HCT116 (cell line): ENCODE results near the gene TTC27. TPM values are rescaled to one million over a fixed set of nuclear protein-coding genes. Genes with fewer than 3 reads are reported as not detected.

Experiments used
- ATAC-seq: fragments of 200-7000 bp; cut with Tn5 transposase; 2 replicates; pipeline ENCODE4 v1.9.1; 2020; ENCODE audit warnings: mild to moderate bottlenecking, moderate library complexity
- BruUV-seq: library from RNA; stranded (reverse); fragments of 400-500 nt; replicated peaks from 2 replicates; lab custom pipeline; 2021; lab: Mats Ljungman, UMichigan
- CTCF ChIA-PET: fragments of 300-600 bp; sonication (Branson Sonifier 250); formaldehyde crosslinking; loops from one replicate; lab custom pipeline; 2021; ENCODE audit warnings: antibody characterized with exemption; lab: Charles Lee
- POLR2A ChIA-PET: fragments of 300-600, 350-600 bp; sonication (Branson Sonifier 250); formaldehyde crosslinking; loops from one replicate; lab custom pipeline; 2021; ENCODE audit warnings: antibody characterized with exemption; lab: Charles Lee
- RAD21 ChIA-PET, 2 experiments: fragments of 300-600 bp; sonication (Branson Sonifier 250); formaldehyde crosslinking; loops; one replicate each; lab custom pipeline; 2023; ENCODE audit warnings: low total read pairs in 2 of 2; ENCODE audit not compliant: uncharacterized antibody in 2 of 2, unreplicated experiment in 2 of 2, low non-redundant PET in 1 of 2; lab: Charles Lee
- DNase-seq: peaks from one replicate; pipeline ENCODE4 v3.0.0-alpha.2; 2010; ENCODE audit warnings: low read depth, low spot score
- H2AFZ ChIP-seq: fragments of 200-600 bp; shearing (Covaris generic), sonication (generic); 2 replicates; pipeline ENCODE4 v1.6.1; 2017; ENCODE audit warnings: low read depth, mixed run types, mixed read lengths, antibody characterized with exemption, low read length; ENCODE audit not compliant: poor library complexity, severe bottlenecking
- H3K27ac ChIP-seq: 2 replicates; pipeline ENCODE4 v1.5.1; 2012; ENCODE audit warnings: low read depth, low read length
- H3K27me3 ChIP-seq: fragments of 200-600 bp; sonication (generic); 2 replicates; pipeline ENCODE4 v1.6.1; 2016; ENCODE audit warnings: mixed run types, low read length, mixed read lengths; ENCODE audit not compliant: insufficient read depth
- H3K36me3 ChIP-seq, 2 experiments: fragments of 200-500 bp in 1 of 2; fragments of 200-600 bp in 1 of 2; sonication (Bioruptor generic) in 1 of 2; sonication (generic) in 1 of 2; 2 replicates each; pipeline versions ENCODE4 v1.5.1 to v1.6.1; 2014 to 2016; ENCODE audit warnings: low read length in 2 of 2, inconsistent platforms in 1 of 2, mixed read lengths in 1 of 2, mixed run types in 1 of 2; ENCODE audit not compliant: insufficient read depth in 2 of 2, control insufficient read depth in 1 of 2
- H3K4me1 ChIP-seq, 2 experiments: fragments of 200-600 bp in 1 of 2; sonication (generic) in 1 of 2; 2 replicates each; pipeline versions ENCODE4 v1.5.1 to v1.6.1; 2012 to 2017; ENCODE audit warnings: low read length in 2 of 2, inconsistent platforms in 1 of 2, mild to moderate bottlenecking in 1 of 2, mixed read lengths in 1 of 2, mixed run types in 1 of 2, moderate library complexity in 1 of 2; ENCODE audit not compliant: insufficient read depth in 2 of 2, control insufficient read depth in 1 of 2
- H3K4me2 ChIP-seq: fragments of 200-600 bp; sonication (generic); 2 replicates; pipeline ENCODE4 v1.6.1; 2017; ENCODE audit warnings: mixed run types, low read length, mixed read lengths
- H3K4me3 ChIP-seq, 2 experiments: fragments of 200-600 bp in 1 of 2; sonication (generic) in 1 of 2; replicated peaks in 1 of 2; 2 replicates each; pipeline ENCODE4 v1.5.1; 2011 to 2016; ENCODE audit warnings: low read length in 2 of 2, control low read depth in 1 of 2, low read depth in 1 of 2, mild to moderate bottlenecking in 1 of 2, mixed read lengths in 1 of 2, mixed run types in 1 of 2
- H3K79me2 ChIP-seq: fragments of 200-600 bp; sonication (generic); 2 replicates; pipeline ENCODE4 v1.6.1; 2017; ENCODE audit warnings: mild to moderate bottlenecking, mixed run types, low read length, moderate library complexity, mixed read lengths; ENCODE audit not compliant: insufficient read depth
- H3K9ac ChIP-seq: fragments of 200-600 bp; sonication (generic); 2 replicates; pipeline ENCODE4 v1.6.1; 2016; ENCODE audit warnings: low read length, mixed read lengths
- H3K9me2 ChIP-seq: fragments of 200-600 bp; sonication (generic), shearing (Covaris generic); 2 replicates; pipeline ENCODE4 v1.6.1; 2017; ENCODE audit warnings: mixed run types, mild to moderate bottlenecking, moderate library complexity; ENCODE audit not compliant: insufficient read depth
- H3K9me3 ChIP-seq, 2 experiments: fragments of 200-500 bp in 1 of 2; fragments of 200-600 bp in 1 of 2; sonication (Bioruptor generic) in 1 of 2; sonication (generic) in 1 of 2; 2 replicates each; pipeline ENCODE4 v1.6.1; 2014 to 2017; ENCODE audit warnings: low read length in 2 of 2, mixed read lengths in 2 of 2, inconsistent platforms in 1 of 2, low read depth in 1 of 2, mild to moderate bottlenecking in 1 of 2, mixed run types in 1 of 2, moderate library complexity in 1 of 2; ENCODE audit not compliant: control insufficient read depth in 1 of 2, insufficient read depth in 1 of 2
- H4K20me1 ChIP-seq: fragments of 200-600 bp; sonication (generic), shearing (Covaris generic); 2 replicates; pipeline ENCODE4 v1.6.1; 2017; ENCODE audit warnings: mixed run types, mild to moderate bottlenecking, moderate library complexity; ENCODE audit not compliant: insufficient read depth
- CEBPB ChIP-seq: IDR thresholded peaks from 2 replicates; pipeline ENCODE4 v1.6.1; 2012; ENCODE audit warnings: low read depth
- ELF1 ChIP-seq: IDR thresholded peaks from 2 replicates; pipeline ENCODE4 v1.6.1; 2012; ENCODE audit warnings: low read depth, borderline replicate concordance
- EZH2 ChIP-seq: fragments of 200-600 bp; sonication (generic); IDR thresholded peaks from 2 replicates; pipeline ENCODE4 v1.6.1; 2017; ENCODE audit warnings: antibody characterized with exemption, mixed run types
- JUND ChIP-seq: IDR thresholded peaks from 2 replicates; pipeline ENCODE4 v1.6.1; 2012
- POLR2AphosphoS5 ChIP-seq: IDR thresholded peaks from 2 replicates; pipeline ENCODE4 v1.6.1; 2011; ENCODE audit warnings: mild to moderate bottlenecking, low read depth, low read length, moderate library complexity
- SIN3A ChIP-seq: IDR thresholded peaks from 2 replicates; pipeline ENCODE4 v1.6.1; 2012; ENCODE audit warnings: low read depth
- SP1 ChIP-seq: IDR thresholded peaks from 2 replicates; pipeline ENCODE4 v1.6.1; 2012; ENCODE audit warnings: low read depth
- SRF ChIP-seq: IDR thresholded peaks from 2 replicates; pipeline ENCODE4 v1.6.1; 2012; ENCODE audit warnings: low read depth
- TCF7L2 ChIP-seq: IDR thresholded peaks from 2 replicates; pipeline ENCODE4 v1.7.0; 2011; ENCODE audit warnings: borderline replicate concordance, inconsistent platforms; ENCODE audit not compliant: insufficient read depth, insufficient read length; ENCODE audit errors: extremely low read depth
- YY1 ChIP-seq: IDR thresholded peaks from 2 replicates; pipeline ENCODE4 v1.6.1; 2011; ENCODE audit warnings: low read length, low read depth, moderate library complexity, mild to moderate bottlenecking; ENCODE audit not compliant: insufficient replicate concordance; ENCODE audit errors: extremely low read depth
- intact Hi-C: fragments of 100-400 bp; cut with micrococcal nuclease; formaldehyde crosslinking; loops from 2 replicates; pipeline ENCODE4 v1.10.0; 2022
- total RNA-seq: library from RNA; stranded (reverse); gene quantifications from one replicate; pipeline ENCODE4 v1.2.1, GENCODE V29; 2021; ENCODE audit not compliant: unreplicated experiment
- TF ChIP-seq, protein P1 (sequence below): IDR thresholded peaks from 2 replicates; pipeline ENCODE4 v1.6.1; 2012

Gene TTC27
- total RNA-seq, 1 experiment from 2014 or later: 24.4 TPM

DNA sequence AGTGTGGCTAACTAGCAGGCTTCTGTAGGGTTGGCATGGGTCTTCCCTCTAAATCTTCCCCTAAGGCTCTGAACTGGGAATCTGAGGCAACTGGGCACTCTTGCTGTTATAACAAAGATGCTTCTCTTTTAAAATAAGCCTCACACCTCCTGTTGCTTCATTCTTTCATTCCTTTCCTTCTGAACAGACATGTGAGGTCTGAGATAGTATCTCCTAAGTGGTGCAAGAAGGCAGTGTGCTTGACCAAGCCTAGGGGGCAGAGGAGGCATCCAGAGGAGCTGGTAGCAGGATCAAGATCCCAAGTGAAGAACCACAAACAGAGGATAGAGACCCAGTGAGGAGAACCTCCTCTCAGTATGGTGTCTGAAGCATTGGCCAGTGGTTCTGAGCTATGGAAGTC, 90.9 kb downstream of the TTC27 start:
- no peak overlapping the region for H3K4me2 ChIP-seq
- no TSS peak for BruUV-seq
- H3K9ac ChIP-seq: no peak overlapping the region
- ATAC-seq: no peak
- ChIA-PET POLR2A (no interaction called here), RAD21 (no interaction called here), CTCF (no interaction called here)
- H3K9me3 ChIP-seq: no peaks in the 10 kb centered on the region
- TF ChIP-seq POLR2AphosphoS5: no peak
- TF ChIP-seq CEBPB: no peak
- no peak for TF ChIP-seq SRF
- no peak for TF ChIP-seq SIN3A
- TF ChIP-seq TCF7L2: no peak
- H3K27ac ChIP-seq: no peak overlapping the region
- H2AFZ ChIP-seq: no peak overlapping the region
- H3K4me3 ChIP-seq: no peak overlapping the region
- H3K9me2 ChIP-seq: no peaks in the 10 kb centered on the region
- no peak for DNase-seq
- intact Hi-C loops: no loop called here
- H3K36me3 ChIP-seq: no peaks in the 10 kb centered on the region
- H4K20me1 ChIP-seq: no peaks in the 10 kb centered on the region
- H3K27me3 ChIP-seq: no peaks in the 10 kb centered on the region
- H3K79me2 ChIP-seq: no peaks in the 10 kb centered on the region
- H3K4me1 ChIP-seq: no peaks in the 10 kb centered on the region

- DNase-seq (no peak), ATAC-seq (no peak)
- Histone ChIP-seq H3K27me3 (no peaks in the 10 kb centered on the region), H3K4me2 (no peak overlapping the region), H3K27ac (no peak overlapping the region), H3K9me2 (no peaks in the 10 kb centered on the region), H3K79me2 (no peaks in the 10 kb centered on the region), H3K36me3 (no peaks in the 10 kb centered on the region), H2AFZ (no peak overlapping the region), H3K4me1 (no peaks in the 10 kb centered on the region), H3K4me3 (no peak overlapping the region), H4K20me1 (no peaks in the 10 kb centered on the region), H3K9me3 (no peaks in the 10 kb centered on the region), H3K9ac (no peak overlapping the region)
- RAD21 ChIA-PET: no interaction called here
- TF ChIP-seq JUND (no peak), POLR2AphosphoS5 (no peak), ELF1 (no peak), YY1 (no peak), SP1 (no peak), EZH2 (no peak)
- TF ChIP-seq, protein P1, sequence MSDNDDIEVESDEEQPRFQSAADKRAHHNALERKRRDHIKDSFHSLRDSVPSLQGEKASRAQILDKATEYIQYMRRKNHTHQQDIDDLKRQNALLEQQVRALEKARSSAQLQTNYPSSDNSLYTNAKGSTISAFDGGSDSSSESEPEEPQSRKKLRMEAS: no peak
- intact Hi-C loops: no loop called here
- no TSS peak for BruUV-seq
- CTCF ChIA-PET: no interaction called here
- POLR2A ChIA-PET: no interaction called here
Observed at GRCh38 chr2:32719430-32719829, 91.6 kb downstream of the TTC27 start.
